AG20443 (cell line): ENCODE measurements around the gene ODF2.

ENCODE experiments used
- DNase-seq: peaks from one replicate; pipeline ENCODE4 v3.0.0; 2012; ENCODE audit warnings: low spot score, mixed read lengths

ODF2 gene

GRCh38 chr9:128528445-128529160, 72.8 kb downstream of the ODF2 start:
- DNase-seq, result no peak

GRCh38 chr9:128529191-128529590, 73.4 kb downstream of the ODF2 start:
- no peak for DNase-seq

- DNase-seq, result no peak
Observed at GRCh38 chr9:128532581-128532980, 76.8 kb downstream of the ODF2 start.

- no peak for DNase-seq
Observed at GRCh38 chr9:128540634-128541360, 85.0 kb downstream of the ODF2 start.

- DNase-seq, result no peak
Observed at GRCh38 chr9:128546504-128546903, 90.7 kb downstream of the ODF2 start.

- no peak for DNase-seq
Observed at GRCh38 chr9:128548876-128549275, 93.1 kb downstream of the ODF2 start.

- DNase-seq, result no peak
Observed at GRCh38 chr9:128550226-128550625, 94.4 kb downstream of the ODF2 start.
